Measurements from ENCODE around the gene TAGLN.
A peak's percentile ranks its signal among the peaks of the same experiment; 100 is the strongest.

TAGLN gene

DNA sequence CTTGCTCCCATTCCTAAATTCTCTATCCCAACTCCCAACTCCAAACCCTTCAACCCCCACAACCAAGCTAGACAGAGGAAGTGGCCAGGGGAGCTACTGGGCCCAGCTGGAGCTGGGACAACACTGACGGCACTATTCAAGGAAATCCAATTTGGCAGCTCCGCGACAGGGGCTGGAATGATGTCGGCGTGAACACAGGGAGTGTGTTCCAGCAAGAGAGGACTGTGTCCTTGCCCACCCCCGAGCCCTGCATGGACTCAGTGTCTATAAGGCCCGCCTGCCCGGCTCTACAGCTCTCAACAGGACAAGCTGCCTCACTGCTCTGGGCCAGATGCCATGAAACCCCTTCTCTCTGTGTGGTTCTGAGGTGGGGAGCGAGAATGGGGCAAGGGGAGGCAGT is 21.4 kb downstream of the TAGLN start:
- DNase-seq (ENCODE audit: insufficient read length, low spot score) (no peak), FAIRE-seq (no peak)
- TF ChIP-seq POLR2AphosphoS5 (IDR thresholded peaks at IDR 0.05; ENCODE audit: low read depth, low read length) (no peak), POLR2A (IDR thresholded peaks at IDR 0.05; ENCODE audit: low read depth, low read length) (no peak), TAF1 (IDR thresholded peaks at IDR 0.05; ENCODE audit: low read depth, low read length) (no peak), PAX5 (IDR thresholded peaks at IDR 0.05; ENCODE audit: insufficient read depth, low read length, severe bottlenecking) (no peak), POU2F2 (IDR thresholded peaks at IDR 0.05; ENCODE audit: low read depth, low read length) (no peak), SPI1 (IDR thresholded peaks at IDR 0.05; ENCODE audit: low read depth, low read length) (no peak)

DNA sequence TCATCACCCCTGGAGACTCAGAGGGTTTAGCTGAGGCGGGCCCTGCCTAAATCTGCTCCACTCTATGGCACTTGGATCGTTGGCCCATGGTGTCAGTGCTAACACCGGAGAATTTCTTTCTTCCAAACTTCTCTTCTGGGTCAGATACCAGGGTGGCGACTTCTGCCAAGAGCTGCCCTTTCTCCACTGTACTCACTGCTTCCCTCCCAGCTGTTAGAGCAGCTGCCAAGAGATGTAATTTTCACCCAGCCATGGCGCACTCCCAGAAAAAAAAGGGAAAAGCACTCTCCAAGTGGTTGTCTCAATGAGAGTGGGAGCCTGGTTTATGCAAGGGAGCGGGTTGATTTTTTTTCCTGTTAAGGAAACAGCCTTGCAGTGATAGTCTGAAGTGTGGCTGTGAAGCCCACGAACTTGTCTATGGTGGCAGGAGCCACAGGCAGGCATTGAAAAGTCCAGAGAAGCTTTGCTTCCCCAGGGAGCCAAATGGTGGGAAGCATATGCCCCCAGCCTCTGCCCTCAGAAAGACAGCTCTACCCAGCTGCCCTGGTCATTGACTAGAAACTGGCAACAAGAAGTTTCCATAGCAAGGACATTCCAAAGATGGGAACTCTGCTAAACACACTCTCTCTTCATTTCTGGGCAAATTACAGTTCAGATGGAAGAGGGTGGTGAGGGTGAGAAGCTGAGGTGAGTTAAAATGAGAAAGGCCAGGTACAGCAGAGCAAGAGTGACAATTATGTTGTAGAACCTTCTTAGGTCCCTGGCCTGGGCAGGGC is 22.0 kb downstream of the TAGLN start:
- DNase-seq (ENCODE audit: insufficient read length, low spot score) (no peak), FAIRE-seq (no peak)
- no peak for TF ChIP-seq POLR2A (IDR thresholded peaks at IDR 0.05; ENCODE audit: low read depth, low read length)
- no peak for TF ChIP-seq TAF1 (IDR thresholded peaks at IDR 0.05; ENCODE audit: low read depth, low read length)
- TF ChIP-seq POLR2AphosphoS5 (IDR thresholded peaks at IDR 0.05; ENCODE audit: low read depth, low read length): no peak
- no peak for TF ChIP-seq PAX5 (IDR thresholded peaks at IDR 0.05; ENCODE audit: insufficient read depth, low read length, severe bottlenecking)
- TF ChIP-seq SPI1 (IDR thresholded peaks at IDR 0.05; ENCODE audit: low read depth, low read length): no peak
- TF ChIP-seq POU2F2 (IDR thresholded peaks at IDR 0.05; ENCODE audit: low read depth, low read length): no peak

DNA sequence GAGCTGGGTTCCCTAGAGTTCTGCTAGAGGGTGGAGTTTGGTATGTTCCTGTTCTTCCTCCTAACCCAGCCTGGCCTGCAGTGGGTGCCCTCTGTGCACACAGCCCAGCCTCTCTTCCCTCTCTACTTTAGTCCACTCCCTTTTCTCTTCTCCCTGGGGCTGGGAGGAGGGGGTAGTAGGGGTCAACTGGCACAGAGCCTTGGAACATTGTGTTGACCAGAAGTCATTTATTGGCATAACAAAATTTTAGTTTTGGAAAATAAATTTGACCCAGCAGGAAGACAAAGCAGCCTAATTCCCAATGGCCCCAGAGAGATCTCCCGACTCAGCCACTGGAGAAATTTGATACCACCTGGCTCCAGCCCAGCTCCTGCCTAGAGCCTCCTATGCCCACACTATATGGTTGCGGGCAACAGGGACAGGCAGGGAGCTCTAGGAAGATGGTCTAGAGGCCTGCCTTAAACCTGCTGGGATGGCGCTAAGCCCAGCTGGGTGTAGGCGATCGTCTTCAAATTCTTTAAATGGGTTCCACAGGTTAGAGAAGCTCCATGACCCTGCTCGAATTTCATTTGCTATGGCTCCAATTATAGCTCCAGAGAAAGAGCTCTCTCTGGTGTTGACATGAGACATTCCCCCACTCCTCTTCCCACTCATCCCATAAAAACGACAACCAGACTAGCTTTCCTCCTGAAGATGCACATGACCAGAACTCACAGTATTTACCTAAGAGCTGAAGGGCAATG is 22.8 kb downstream of the TAGLN start:
- DNase-seq (ENCODE audit: insufficient read length, low spot score) (no peak), FAIRE-seq (no peak)
- TF ChIP-seq POLR2A (IDR thresholded peaks at IDR 0.05; ENCODE audit: low read depth, low read length) (no peak), TAF1 (IDR thresholded peaks at IDR 0.05; ENCODE audit: low read depth, low read length) (no peak), POU2F2 (IDR thresholded peaks at IDR 0.05; ENCODE audit: low read depth, low read length) (no peak), POLR2AphosphoS5 (IDR thresholded peaks at IDR 0.05; ENCODE audit: low read depth, low read length) (no peak), SPI1 (IDR thresholded peaks at IDR 0.05; ENCODE audit: low read depth, low read length) (no peak), PAX5 (IDR thresholded peaks at IDR 0.05; ENCODE audit: insufficient read depth, low read length, severe bottlenecking) (no peak)

- TF ChIP-seq POLR2AphosphoS5 (IDR thresholded peaks at IDR 0.05; ENCODE audit: low read depth, low read length) (no peak), TAF1 (IDR thresholded peaks at IDR 0.05; ENCODE audit: low read depth, low read length) (no peak), PAX5 (IDR thresholded peaks at IDR 0.05; ENCODE audit: insufficient read depth, low read length, severe bottlenecking) (no peak), POU2F2 (IDR thresholded peaks at IDR 0.05; ENCODE audit: low read depth, low read length) (no peak), SPI1 (IDR thresholded peaks at IDR 0.05; ENCODE audit: low read depth, low read length) (no peak), POLR2A (IDR thresholded peaks at IDR 0.05; ENCODE audit: low read depth, low read length) (no peak)
- FAIRE-seq (no peak), DNase-seq (ENCODE audit: insufficient read length, low spot score) (no peak)
Measured at GRCh38 chr11:117222991-117223740, 24.0 kb downstream of the TAGLN start.

- TF ChIP-seq PAX5 (IDR thresholded peaks at IDR 0.05; ENCODE audit: insufficient read depth, low read length, severe bottlenecking) (no peak), TAF1 (IDR thresholded peaks at IDR 0.05; ENCODE audit: low read depth, low read length) (no peak), SPI1 (IDR thresholded peaks at IDR 0.05; ENCODE audit: low read depth, low read length) (no peak), POLR2AphosphoS5 (IDR thresholded peaks at IDR 0.05; ENCODE audit: low read depth, low read length) (no peak), POLR2A (IDR thresholded peaks at IDR 0.05; ENCODE audit: low read depth, low read length) (no peak), POU2F2 (IDR thresholded peaks at IDR 0.05; ENCODE audit: low read depth, low read length) (no peak)
- FAIRE-seq (no peak), DNase-seq (ENCODE audit: insufficient read length, low spot score) (no peak)
Measured at GRCh38 chr11:117223741-117224689, 24.8 kb downstream of the TAGLN start.

DNA sequence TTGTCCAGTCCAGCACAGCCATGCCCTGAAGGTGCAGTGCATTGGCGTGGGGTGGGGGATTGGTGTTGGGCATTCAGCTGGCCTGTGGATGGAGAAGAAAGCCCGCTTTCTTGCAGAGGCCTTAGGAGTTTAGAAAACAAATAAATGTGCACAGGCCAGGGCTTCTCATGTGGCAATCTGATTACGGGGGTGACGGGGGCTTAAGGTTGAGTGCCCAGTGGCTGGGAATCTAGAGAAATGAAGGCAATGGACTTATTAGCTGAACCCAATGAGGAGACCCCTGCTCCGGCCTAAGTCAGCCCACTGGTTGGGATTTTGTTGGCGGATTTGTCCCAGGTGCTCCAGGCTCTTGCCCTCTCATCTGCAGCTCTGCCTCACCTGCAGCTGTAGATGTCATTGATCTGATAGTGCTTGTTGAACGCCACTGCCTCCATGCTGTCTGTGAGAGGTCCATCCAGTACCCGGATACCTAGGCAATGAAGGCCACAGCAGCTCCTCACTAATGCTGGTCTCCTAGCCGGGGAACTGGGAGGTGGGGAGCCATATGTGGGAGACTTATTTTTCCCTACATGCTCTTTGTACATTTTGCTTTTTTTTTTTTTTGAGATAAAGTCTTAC is 26.5 kb downstream of the TAGLN start:
- FAIRE-seq (no peak), DNase-seq (ENCODE audit: insufficient read length, low spot score) (no peak)
- TF ChIP-seq POLR2AphosphoS5 (IDR thresholded peaks at IDR 0.05; ENCODE audit: low read depth, low read length): 0 out of 2 replicates have a peak, but pooled peaks have one; percentile 15
- no peak for TF ChIP-seq SPI1 (IDR thresholded peaks at IDR 0.05; ENCODE audit: low read depth, low read length)

DNA sequence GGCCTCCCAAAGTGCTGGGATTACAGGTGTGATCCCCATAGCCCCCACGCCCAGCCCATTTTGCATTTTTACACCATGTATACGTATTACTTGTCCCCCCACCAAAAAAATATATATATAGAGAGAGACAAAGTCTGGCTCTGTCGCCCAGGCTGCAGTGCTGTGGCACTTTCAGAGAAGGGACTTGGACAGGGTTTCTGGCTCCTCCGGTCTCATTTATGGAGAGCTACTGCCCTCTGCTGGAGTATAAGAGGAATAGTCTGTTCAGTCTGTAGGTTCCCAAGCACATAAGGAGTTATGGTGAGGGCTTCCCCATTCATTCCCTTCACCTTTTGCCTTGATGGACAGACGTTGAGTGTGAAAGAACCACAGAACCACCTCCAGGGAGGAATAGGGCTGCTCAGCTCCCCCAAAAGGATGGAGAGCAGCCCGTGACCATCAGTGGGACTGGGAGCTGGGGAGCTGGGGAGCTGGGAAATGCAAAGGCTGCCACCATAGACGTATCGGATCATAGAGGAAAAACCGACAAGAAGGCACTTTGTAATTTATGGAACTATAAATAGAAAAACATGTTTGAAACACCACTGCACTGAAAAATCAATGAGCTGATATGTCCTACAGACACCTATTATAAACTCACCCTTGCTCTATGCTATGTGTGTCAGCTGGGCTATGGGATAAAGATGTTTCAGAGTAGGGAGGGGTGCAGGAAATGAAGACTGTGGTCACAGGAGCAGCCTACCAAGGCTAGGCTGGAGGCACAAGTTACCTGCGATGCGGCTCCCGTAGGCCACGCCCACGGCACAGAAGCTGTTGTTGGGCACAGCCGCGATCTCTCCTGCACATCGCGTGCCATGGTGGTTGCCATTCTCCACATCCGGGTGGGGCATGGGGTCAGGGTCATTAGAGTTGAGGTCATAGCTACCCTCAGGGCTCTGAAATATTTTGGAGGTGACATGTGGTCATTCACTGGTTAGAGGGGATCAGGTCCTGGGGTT is 27.5 kb downstream of the TAGLN start:
- TF ChIP-seq POU2F2 (IDR thresholded peaks at IDR 0.05; ENCODE audit: low read depth, low read length): no peak
- no peak for TF ChIP-seq SPI1 (IDR thresholded peaks at IDR 0.05; ENCODE audit: low read depth, low read length)
- no peak for TF ChIP-seq TAF1 (IDR thresholded peaks at IDR 0.05; ENCODE audit: low read depth, low read length)
- no peak for TF ChIP-seq POLR2AphosphoS5 (IDR thresholded peaks at IDR 0.05; ENCODE audit: low read depth, low read length)
- peak; percentile 85 for FAIRE-seq

More for the DNA sequence above, 27.5 kb downstream of the TAGLN start:
- DNase-seq (ENCODE audit: insufficient read length, low spot score): peak; percentile 69
